Measurements from ENCODE around the gene ONECUT3. TPM values are rescaled to one million over a fixed set of nuclear protein-coding genes. Genes with fewer than 3 reads are reported as not detected.

ONECUT3 gene
- total RNA-seq, 2 donors from 2014 or later = 0.05 TPM; not detected in 1

DNA sequence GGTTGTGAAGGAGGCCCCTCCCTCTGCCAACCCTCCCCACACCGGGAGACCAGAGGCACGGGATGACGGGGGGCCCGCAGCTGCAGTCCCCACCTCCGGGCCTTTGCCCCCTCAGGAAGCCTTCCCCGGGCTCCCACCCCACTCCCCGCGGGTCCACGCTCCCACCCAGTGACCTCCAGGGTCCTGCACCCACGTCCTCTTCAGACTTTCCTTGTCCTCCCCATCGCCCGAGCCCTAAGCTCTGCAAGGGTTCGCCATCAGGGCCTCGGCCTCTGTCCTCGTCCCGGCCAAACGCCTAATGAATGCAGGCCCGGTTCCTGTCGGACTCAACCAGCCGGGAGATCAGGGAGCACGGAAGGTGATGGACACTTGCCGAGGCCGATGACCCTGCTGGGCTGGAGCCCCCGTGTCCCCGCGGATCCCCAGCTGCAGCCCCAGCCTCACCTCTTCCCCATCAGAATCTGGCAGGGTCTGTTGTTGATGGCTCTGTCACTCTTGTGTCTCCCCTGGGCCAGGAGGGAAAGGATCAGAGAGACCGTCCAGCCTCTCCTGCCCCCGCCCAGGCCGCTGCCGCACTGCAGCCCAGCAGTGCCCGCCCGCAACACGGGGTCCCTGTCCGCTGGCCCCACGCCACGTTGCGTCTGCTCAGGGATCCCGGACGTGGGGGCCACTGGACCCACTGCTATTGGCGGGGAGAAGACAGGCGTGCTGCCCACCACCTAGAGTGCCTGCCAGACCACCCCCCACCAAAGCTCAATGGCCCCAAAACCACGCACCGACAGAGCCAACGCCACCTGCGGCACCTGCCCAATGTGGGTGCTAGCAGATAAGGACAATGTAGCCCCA lies 53.1 kb downstream of the ONECUT3 start:
- Histone ChIP-seq H3K4me3 (no peak overlapping the region), H3K4me1 (no peaks in the 10 kb centered on the region), H3K27me3 (no peaks in the 10 kb centered on the region), H3K27ac (no peak overlapping the region), H3K9me3 (no peaks in the 10 kb centered on the region), H3K9ac (ENCODE audit: low read depth in 2 of 2, low read length in 2 of 2) (no peak overlapping the region), H3K36me3 (no peaks in the 10 kb centered on the region)
- no peak for DNase-seq
- TF ChIP-seq, protein P1, sequence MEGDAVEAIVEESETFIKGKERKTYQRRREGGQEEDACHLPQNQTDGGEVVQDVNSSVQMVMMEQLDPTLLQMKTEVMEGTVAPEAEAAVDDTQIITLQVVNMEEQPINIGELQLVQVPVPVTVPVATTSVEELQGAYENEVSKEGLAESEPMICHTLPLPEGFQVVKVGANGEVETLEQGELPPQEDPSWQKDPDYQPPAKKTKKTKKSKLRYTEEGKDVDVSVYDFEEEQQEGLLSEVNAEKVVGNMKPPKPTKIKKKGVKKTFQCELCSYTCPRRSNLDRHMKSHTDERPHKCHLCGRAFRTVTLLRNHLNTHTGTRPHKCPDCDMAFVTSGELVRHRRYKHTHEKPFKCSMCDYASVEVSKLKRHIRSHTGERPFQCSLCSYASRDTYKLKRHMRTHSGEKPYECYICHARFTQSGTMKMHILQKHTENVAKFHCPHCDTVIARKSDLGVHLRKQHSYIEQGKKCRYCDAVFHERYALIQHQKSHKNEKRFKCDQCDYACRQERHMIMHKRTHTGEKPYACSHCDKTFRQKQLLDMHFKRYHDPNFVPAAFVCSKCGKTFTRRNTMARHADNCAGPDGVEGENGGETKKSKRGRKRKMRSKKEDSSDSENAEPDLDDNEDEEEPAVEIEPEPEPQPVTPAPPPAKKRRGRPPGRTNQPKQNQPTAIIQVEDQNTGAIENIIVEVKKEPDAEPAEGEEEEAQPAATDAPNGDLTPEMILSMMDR (IDR thresholded peaks at IDR 0.05) = no peak
- intact Hi-C loops (cut with DNase I) = no loop called here

DNA sequence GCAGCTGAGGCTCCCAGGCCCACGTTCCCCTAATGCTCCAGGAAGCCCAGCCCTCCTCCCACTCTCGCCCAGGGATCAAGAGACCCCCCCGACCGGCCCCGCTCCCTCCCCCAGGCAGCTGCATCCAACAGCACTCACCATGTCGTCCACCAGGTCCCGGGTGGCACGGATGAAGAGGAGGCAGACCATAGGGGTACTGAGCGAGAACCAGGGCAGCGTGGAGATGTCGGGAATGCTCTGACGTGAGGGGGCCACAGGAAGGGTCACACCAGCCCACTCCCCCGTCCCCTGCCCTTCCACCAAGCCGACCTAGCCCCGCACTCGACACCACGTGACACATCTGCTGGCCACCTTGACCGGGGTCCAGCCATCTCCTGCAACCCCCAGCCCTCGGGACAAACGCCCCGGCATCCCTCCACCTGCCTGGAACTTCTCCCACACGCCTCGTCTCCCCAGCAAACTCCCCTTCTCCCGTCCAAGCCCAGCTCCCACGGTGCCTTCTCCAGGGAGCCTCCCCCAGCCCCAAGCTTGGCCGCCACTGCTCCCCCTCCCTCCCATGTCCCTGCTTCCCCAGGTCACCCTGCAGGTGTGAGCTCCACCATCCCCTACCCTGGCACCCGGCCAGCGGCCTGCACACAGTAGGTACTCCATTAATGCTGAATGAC lies 53.9 kb downstream of the ONECUT3 start:
- H3K9ac ChIP-seq (ENCODE audit: low read depth in 2 of 2, low read length in 2 of 2) = no peak overlapping the region
- no peaks in the 10 kb centered on the region for H3K27me3 ChIP-seq
- no peak for DNase-seq
- TF ChIP-seq, protein P1 (IDR thresholded peaks at IDR 0.05) = no peak
- H3K9me3 ChIP-seq = no peaks in the 10 kb centered on the region
- no peaks in the 10 kb centered on the region for H3K36me3 ChIP-seq
- intact Hi-C loops (cut with DNase I) = no loop called here
- H3K27ac ChIP-seq = no peak overlapping the region
- peaks cover 5% of the 10 kb centered on the region for H3K4me1 ChIP-seq
- no peak overlapping the region for H3K4me3 ChIP-seq

DNA sequence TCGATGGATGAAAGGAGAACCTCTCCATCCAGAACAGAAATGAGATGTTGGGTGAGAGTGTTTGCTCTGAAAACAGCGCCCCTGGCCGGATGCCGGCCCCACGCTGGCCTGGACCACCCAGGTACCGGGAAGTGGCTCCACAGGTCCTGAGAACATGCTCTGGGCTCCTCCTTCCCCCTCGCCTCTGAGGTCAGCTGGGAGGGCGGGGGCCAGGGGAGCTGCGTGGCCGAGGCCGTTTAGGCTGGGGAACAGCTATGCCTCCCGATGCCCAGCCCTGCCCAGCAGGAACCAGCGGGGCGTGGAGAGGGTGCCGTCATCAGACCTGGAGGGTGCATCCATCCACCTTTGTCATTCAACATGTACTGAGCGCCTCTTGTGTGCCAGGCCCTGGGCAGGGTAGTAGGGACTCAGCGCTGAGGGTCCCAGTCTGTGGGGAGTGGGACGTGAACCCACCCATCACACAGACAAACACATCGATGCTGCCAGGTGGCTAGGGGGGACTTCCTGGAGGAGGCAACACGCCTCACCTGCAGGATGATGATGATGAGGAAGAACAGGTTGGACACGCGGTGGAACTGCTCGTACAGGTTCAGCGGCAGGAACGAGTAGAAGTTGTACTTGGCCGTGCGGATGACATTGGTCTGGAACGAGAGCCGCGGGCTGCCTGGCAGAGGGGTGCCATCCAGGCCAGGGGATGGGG lies 54.5 kb downstream of the ONECUT3 start:
- no peak overlapping the region for H3K4me3 ChIP-seq
- peaks cover 7% of the 10 kb centered on the region for H3K4me1 ChIP-seq
- H3K27ac ChIP-seq = no peak overlapping the region
- DNase-seq = no peak
- H3K36me3 ChIP-seq = no peaks in the 10 kb centered on the region
- intact Hi-C loops (cut with DNase I) = no loop called here
- no peak overlapping the region for H3K9ac ChIP-seq (ENCODE audit: low read depth in 2 of 2, low read length in 2 of 2)
- no peaks in the 10 kb centered on the region for H3K9me3 ChIP-seq
- TF ChIP-seq, protein P1 (IDR thresholded peaks at IDR 0.05) = no peak
- no peaks in the 10 kb centered on the region for H3K27me3 ChIP-seq

DNA sequence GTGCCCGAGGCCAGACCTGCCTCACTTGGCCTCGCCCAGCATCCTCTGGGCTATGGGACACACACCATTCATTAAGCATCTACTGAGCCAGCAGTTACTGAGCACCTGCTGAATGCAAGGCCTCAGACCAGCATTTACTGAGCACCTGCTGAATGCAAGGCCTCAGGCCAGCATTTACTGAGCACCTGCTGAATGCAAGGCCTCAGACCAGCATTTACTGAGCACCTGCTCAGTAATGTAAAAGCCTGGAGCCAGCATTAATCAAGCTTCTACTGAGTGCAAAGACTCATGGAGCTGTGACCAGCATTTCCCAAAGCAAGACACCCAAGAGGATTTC lies 55.1 kb downstream of the ONECUT3 start:
- H3K9ac ChIP-seq (ENCODE audit: low read depth in 2 of 2, low read length in 2 of 2) = no peak overlapping the region
- no peaks in the 10 kb centered on the region for H3K9me3 ChIP-seq
- H3K27me3 ChIP-seq = no peaks in the 10 kb centered on the region
- no peak for DNase-seq
- no peaks in the 10 kb centered on the region for H3K36me3 ChIP-seq
- peaks cover 12% of the 10 kb centered on the region for H3K4me1 ChIP-seq
- intact Hi-C loops (cut with DNase I) = no loop called here
- no peak overlapping the region for H3K4me3 ChIP-seq
- TF ChIP-seq, protein P1 (IDR thresholded peaks at IDR 0.05) = no peak
- no peak overlapping the region for H3K27ac ChIP-seq

DNA sequence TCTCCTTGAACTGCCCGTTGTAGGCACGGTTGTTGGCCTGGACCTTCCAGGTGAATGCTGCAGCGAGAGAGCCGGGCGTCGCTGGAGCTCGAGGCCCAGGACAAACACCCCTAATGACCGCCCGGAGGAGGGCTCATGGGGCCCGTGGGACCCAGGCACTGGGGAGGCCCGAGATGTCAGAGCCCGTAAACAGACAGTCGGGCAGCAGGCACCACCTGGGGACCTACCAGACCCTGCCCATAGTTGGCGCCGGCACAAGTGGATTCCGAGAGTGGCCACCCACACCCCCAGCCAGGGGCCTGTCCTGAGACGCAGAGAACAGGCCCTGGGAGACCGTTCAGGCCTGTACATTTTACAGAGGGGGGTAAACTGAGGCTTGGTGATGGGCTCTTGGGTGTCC lies 56.4 kb downstream of the ONECUT3 start:
- no peak overlapping the region for H3K27ac ChIP-seq
- intact Hi-C loops (cut with DNase I) = no loop called here
- no peaks in the 10 kb centered on the region for H3K27me3 ChIP-seq
- TF ChIP-seq, protein P1 (IDR thresholded peaks at IDR 0.05) = no peak
- no peak overlapping the region for H3K4me3 ChIP-seq
- H3K9me3 ChIP-seq = no peaks in the 10 kb centered on the region
- no peak for DNase-seq
- peaks cover 13% of the 10 kb centered on the region for H3K4me1 ChIP-seq
- H3K9ac ChIP-seq (ENCODE audit: low read depth in 2 of 2, low read length in 2 of 2) = no peak overlapping the region
- H3K36me3 ChIP-seq = no peaks in the 10 kb centered on the region
